Kidney epithelial cell (primary cell): ENCODE measurements around the gene TEAD4. TPM values are rescaled to one million over a fixed set of nuclear protein-coding genes. Genes with fewer than 3 reads are reported as not detected.

Experiments used
- DNase-seq: peaks from one replicate; pipeline ENCODE4 v3.0.0-alpha.2; 2010; ENCODE audit warnings: low read depth
- H3K27me3 ChIP-seq: 2 replicates; pipeline ENCODE4 v1.6.0; 2011; ENCODE audit warnings: low read length; ENCODE audit not compliant: control insufficient read depth, insufficient read depth
- H3K36me3 ChIP-seq: 2 replicates; pipeline ENCODE4 v1.5.1; 2011; ENCODE audit warnings: low read length; ENCODE audit not compliant: control insufficient read depth, insufficient read depth
- H3K4me3 ChIP-seq: 2 replicates; pipeline ENCODE4 v1.5.1; 2011; ENCODE audit warnings: low read depth, mild to moderate bottlenecking, control low read depth, low read length
- CTCF ChIP-seq: IDR thresholded peaks from 2 replicates; pipeline ENCODE4 v1.5.1; 2011; ENCODE audit warnings: mild to moderate bottlenecking, moderate library complexity, low read length, control low read depth, inconsistent platforms; ENCODE audit not compliant: insufficient read depth, poor library complexity, severe bottlenecking
- total RNA-seq: library from RNA; depleted of rRNA; stranded (reverse); fragments of >200 nt; gene quantifications from 2 replicates; pipeline ENCODE4 v1.2.3, GENCODE V29; 2015

TEAD4 gene
- total RNA-seq, 1 donor from 2014 or later: 38.6 TPM

- no peaks in the 10 kb centered on the region for H3K36me3 ChIP-seq
- TF ChIP-seq CTCF: no peak
- H3K27me3 ChIP-seq: no peaks in the 10 kb centered on the region
- H3K4me3 ChIP-seq: no peak overlapping the region
- DNase-seq: no peak
Measured at GRCh38 chr12:3012786-3013185, 53.6 kb downstream of the TEAD4 start.

- no peak overlapping the region for H3K4me3 ChIP-seq
- DNase-seq: no peak
- H3K27me3 ChIP-seq: no peaks in the 10 kb centered on the region
- no peaks in the 10 kb centered on the region for H3K36me3 ChIP-seq
- no peak for TF ChIP-seq CTCF
Measured at GRCh38 chr12:3014641-3015040, 55.4 kb downstream of the TEAD4 start.

GRCh38 chr12:3015356-3015755 is 56.2 kb downstream of the TEAD4 start:
- no peak overlapping the region for H3K4me3 ChIP-seq
- H3K27me3 ChIP-seq: no peaks in the 10 kb centered on the region
- H3K36me3 ChIP-seq: no peaks in the 10 kb centered on the region
- TF ChIP-seq CTCF: no peak
- no peak for DNase-seq

- Histone ChIP-seq H3K27me3 (no peaks in the 10 kb centered on the region), H3K4me3 (no peak overlapping the region), H3K36me3 (no peaks in the 10 kb centered on the region)
- TF ChIP-seq CTCF: no peak
- DNase-seq: no peak
Measured at GRCh38 chr12:3016191-3016590, 57.0 kb downstream of the TEAD4 start.

GRCh38 chr12:3017281-3017680 is 58.1 kb downstream of the TEAD4 start:
- DNase-seq: no peak
- Histone ChIP-seq H3K4me3 (no peak overlapping the region), H3K27me3 (no peaks in the 10 kb centered on the region), H3K36me3 (no peaks in the 10 kb centered on the region)
- no peak for TF ChIP-seq CTCF

GRCh38 chr12:3018284-3019004 is 59.2 kb downstream of the TEAD4 start:
- TF ChIP-seq CTCF: no peak
- Histone ChIP-seq H3K36me3 (peaks cover 1% of the 10 kb centered on the region), H3K27me3 (no peaks in the 10 kb centered on the region), H3K4me3 (no peak overlapping the region)
- DNase-seq: no peak
